GM21737 (cell line): ENCODE results near the gene IFNA2.
"Not testable (repeated sequence)": the region's sequence is repeated elsewhere in the genome, so short reads cannot be mapped to it uniquely, and the experiment has no call there.

Source experiments
- ATAC-seq: cut with Tn5 transposase; IDR thresholded peaks from one replicate; pipeline ENCODE4 v1.9.1; 2021; ENCODE audit warnings: mild to moderate bottlenecking, moderate library complexity; ENCODE audit not compliant: unreplicated experiment

Gene IFNA2

DNA sequence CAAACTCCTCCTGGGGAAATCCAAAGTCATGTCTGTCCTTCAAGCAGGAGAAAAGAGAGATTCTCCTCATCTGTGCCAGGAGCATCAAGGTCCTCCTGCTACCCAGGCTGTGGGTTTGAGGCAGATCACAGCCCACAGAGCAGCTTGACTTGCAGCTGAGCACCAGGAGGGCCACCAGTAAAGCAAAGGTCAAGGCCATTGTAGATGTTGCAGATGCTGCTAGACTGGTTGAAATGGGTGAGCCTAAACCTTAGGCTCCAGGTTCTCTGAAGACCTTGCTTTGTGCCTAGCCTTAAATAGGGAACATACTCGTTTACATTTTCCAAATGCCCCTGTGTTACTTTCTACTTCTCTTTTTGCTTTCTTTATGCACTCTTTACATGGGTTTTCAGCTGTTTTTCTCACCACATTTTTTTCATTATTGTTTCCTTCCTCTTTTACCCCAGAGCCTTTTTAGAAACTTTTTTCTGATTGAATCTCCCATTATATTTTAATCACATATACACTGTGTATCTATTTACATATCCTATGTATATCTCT is at the start of gene IFNA2:
TSS of gene IFNA2 (minus strand) at position 268 of the 540 bp plus-strand sequence. CDS start at position 199, 69 bp downstream.
- ATAC-seq = no peak

DNA sequence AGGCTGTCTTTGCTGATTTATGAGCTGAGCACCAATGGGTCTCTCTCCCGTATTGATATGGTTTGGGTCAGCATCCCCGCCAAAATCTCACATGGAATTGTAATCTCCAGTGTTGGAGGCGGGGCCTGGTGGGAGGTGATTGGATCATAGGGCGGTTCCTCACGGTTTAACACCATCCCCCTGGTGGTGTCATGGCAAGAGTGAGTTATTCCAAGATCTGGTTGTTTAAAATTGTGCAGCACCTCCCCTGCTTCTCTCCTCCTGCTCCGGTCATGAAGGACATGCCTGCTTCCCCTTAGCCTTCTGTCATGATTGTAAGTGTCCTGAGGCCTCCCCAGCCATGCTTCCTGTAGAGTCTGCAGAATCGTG is 49.8 kb upstream of the IFNA2 start:
- ATAC-seq = not testable (repeated sequence)

DNA sequence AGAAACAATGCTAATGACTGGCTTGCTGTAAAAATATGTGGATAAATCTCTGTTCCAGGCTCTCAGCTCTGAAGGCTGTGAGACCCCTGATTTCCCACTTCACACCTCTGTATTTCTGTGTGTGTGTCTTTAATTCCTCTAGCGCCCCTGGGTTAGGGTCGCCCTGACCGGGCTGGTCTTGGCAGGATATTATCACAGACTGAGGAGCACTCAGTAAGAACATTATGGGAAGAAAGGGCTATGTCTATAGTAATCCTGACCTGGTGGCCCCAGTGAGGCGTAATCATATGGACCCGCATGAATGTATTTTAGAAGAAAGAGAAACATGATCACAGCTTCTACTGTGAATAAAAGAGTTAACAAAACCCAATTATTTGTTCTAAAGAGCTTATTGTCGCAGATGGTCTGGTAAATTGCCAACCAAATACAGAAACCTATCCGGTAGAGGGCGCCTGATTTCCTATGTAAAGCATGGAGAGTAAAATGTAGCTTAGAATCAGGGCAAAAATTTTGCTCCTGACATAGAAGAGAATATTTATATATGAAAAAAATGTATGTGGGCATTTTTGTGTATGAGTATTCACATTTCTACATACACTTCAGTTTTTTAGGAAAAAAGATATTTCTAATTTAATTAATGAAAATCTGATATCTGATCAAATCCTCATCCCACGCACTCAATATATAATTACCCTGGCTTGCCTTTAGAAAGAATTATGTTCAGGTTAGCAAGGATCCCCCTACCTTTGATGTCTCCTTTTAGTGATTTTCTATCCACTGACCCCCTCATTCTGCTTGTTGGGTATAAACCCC is 49.2 kb upstream of the IFNA2 start:
- ATAC-seq = no peak

DNA sequence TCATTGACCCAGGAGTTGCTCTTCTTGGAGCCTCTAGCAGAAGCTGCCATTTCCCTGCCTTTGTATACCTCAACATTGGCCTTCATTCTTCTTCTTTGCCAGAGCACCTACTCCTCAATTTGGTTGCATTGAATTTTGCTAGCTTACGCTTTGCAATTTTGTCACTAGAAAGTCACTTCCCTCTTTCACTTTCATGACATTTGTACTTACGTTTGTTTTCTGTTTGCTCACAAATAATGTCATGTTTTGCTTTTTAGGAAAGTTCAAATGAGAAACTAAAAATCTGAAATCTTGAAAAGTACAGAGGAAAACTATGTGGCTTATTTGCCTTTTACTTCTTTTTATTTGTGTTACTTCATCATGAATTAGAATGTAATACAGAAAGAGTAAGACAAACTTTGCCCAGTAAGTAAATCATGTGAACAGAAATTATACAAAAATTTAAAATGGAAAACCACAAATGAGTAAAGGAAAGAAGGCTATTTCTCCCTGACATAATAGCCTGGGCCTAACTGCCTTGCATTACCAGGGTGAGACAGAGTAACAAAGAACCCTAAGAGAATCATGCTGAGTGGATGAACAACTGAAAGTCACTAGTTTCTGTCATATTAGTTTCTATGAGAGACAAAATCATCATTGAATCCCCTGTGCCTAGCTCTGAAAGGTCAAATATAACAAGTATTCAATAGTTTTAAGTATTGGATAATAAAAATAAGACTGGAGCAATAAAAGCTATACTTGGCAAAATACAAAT is 47.7 kb upstream of the IFNA2 start:
- ATAC-seq = peak; percentile 58

DNA sequence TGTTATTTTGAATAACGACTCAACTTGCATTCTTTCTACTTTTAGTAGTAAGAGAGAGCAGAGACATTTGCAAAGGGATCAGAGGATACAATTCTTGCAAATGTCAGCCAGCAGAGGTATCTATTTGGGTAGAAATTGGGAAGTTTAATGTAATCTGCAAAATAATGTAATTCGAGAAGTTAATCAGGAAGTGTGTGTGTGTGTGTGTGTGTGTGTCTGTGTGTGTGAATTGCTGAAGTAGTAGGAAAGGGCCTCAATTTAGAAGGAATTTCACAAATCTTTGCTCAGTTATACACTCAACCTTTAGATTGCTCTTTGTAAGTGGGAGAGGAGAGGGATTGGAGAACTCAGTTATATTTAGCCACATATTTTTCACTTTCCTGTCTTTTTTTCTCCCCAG is 44.0 kb upstream of the IFNA2 start:
- ATAC-seq = no peak

DNA sequence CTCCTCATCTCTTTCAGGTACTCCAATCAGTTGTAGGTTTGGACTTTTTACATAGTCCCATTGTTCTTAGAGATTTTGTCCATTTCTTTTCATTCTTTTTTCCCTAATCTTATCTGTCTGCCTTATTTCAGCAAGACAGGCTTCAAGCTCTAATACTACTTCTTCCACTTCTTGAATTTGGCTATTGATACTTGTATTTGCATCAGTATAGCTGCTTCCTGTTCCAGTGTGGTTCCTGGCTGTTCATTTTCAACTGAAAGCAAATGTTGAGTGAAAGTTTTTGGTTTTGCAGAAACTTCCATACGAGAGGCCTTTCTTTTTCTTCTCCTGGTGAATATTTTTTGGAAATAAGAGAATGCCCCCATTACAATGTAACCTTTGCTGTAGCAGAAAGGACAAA is 43.0 kb upstream of the IFNA2 start:
- no peak for ATAC-seq

DNA sequence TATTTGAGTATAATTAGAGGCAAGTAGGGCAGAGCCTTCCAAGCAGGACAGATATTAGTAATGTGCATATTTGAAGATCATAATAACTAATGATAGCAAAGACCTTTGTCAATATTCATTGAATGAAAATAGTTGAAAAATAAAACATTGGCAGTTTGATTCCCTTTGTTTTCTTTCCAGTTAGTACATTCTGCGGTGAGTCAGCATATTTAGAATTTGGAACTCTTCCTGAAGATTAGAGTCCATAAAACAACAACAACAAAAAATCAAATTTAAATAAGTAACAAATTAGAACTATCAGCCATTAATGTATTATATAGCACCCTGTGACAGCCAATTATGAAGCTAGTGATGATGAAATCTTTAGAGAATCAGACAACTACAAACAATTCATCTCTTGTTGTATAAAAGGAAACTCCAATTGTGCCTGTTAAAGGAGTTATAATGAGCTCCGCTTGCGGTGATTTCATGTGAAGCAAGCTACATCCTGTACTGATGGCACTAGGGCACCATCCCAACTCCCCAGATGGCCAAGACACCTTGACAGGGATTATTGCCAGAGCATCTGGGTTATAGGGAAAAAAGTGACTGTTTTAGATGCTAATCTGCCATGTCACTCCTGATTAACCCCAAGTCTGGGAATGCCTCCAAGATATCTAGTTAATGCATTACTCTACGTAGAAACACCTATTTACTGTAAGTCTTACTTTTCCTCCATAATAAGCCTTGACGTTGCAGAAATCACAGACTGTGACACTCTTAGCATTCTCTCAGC is 30.5 kb upstream of the IFNA2 start:
- no peak for ATAC-seq

DNA sequence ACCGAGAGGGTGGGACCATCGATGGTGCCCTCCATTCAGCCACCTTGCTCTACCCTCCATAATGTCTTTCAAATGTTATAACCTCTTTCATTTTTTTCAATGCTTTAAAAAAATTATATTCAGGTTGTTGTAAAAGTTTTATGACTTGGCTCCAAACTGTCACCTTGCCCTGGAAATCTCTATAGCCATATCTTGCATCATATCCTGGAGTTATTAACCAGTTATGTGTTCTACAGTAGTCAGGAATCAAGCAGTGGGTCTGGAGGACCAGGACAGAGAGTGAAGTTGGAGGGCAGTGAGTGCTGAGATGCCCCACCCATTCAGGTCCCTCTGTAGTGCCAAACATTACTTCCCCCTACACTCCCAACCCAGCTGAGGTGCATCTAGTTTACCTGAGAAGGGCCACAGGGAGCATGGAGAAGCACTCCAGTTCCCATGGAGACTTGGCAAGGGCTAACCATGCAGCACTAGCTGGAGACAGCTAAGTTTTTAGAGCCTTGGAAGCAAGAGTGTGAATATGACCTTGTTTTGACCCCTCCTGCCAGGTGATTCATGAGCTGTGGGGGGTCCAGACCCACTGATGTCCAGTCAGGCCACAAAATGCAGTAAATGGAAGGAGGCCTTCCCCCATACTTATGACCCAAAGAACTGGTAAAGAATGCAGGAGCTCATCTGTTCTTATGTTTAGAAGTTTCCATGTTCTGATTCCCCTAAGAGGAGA is 29.2 kb upstream of the IFNA2 start:
- ATAC-seq = no peak

DNA sequence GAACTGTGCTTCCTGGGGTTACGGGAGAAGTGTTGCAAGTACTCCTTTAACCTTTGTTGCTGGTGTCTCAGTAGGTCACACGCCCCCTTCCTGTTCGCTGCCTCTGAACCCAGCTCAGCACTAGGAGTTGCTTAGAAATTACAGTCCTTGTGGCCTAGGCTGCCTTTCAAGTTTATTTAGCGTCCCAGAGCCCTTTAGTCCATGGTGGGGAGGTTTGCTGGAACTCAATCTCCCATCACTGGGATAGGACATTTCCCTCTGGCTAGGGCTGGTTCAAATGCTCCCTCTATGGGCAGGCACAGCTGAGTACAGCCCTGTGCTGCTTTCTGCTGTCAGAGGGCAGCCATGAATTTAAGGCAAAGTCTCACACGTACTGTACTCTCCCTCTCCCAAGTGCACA is 28.4 kb upstream of the IFNA2 start:
- no peak for ATAC-seq

DNA sequence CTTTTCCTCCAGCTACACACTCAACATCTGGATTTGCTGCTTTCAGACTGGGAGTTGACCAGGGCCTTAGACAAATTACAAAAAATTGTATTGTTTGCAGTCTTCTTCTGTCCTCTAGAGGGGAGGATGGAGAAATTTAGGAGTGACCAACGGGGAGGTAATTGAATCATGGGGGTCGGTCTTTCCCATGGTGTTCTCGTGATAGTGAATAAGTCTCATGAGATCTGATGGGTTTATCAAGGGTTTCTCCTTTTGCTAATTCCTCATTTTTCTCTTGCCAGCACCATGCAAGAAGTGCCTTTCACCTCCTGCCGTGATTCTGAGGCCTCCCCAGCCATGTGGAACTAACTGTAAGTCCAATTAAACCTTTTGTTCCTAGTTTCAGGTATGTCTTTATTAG is 28.0 kb upstream of the IFNA2 start:
- no peak for ATAC-seq

DNA sequence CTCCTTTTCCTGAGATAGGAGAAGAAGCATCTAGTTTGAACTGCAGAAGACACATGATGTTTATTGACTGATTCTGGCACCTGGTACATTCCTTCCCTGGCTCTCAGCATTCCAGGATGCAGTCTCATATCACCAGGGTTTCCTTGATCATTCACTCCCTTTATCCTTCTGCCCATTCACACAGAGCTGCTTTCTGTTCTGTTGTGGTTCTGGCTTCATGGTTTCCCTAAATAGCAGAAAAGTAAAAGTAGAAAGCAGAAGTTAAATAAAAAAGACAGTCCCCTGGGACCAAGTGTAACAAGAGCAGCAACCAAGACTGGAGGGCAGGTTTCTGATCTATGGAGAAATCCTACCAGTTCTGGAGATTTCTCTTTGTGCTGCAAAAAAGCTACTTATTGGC is 26.9 kb upstream of the IFNA2 start:
- peak; percentile 69 for ATAC-seq

DNA sequence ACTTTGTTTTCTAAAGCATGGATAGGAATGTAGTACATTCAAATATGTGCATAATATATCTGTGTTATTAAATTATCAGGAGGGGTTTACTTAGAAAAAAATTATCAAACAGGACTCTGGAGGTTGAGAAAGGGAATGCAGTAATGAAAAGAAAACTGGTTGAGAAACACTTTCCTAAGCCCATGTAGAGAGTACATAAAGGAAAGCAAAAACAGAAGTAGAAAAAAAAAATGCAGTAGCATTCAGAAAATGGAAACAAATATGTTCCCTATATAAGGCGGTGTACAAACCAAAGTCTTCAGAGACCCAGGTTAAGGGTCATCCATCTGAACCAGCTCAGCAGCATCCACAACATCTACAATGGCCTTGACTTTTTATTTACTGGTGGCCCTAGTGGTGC is 23.6 kb upstream of the IFNA2 start, which contains the start of gene IFNA8:
TSS of gene IFNA8 (plus strand) at position 301 of the 400 bp plus-strand sequence. CDS start at position 361, 60 bp downstream.
- no peak for ATAC-seq

DNA sequence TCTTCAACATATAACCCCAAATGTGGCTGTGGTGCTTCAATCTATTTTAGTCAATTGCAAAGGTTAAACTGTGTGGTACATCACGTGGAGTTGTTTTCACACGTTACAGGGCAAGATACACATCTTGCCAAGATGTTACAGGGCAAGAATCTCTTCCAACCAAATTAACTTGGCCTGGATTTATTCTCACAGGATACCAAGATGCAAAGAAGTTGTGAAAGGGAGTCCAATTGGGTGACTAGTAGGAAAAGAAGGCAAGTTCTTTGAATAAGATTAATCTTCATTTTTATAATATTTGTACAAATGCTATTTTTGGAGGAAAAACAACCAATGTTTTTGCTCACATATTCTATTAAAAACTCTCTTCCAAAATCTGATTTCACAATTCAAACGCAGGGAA is 18.9 kb upstream of the IFNA2 start:
- no peak for ATAC-seq

DNA sequence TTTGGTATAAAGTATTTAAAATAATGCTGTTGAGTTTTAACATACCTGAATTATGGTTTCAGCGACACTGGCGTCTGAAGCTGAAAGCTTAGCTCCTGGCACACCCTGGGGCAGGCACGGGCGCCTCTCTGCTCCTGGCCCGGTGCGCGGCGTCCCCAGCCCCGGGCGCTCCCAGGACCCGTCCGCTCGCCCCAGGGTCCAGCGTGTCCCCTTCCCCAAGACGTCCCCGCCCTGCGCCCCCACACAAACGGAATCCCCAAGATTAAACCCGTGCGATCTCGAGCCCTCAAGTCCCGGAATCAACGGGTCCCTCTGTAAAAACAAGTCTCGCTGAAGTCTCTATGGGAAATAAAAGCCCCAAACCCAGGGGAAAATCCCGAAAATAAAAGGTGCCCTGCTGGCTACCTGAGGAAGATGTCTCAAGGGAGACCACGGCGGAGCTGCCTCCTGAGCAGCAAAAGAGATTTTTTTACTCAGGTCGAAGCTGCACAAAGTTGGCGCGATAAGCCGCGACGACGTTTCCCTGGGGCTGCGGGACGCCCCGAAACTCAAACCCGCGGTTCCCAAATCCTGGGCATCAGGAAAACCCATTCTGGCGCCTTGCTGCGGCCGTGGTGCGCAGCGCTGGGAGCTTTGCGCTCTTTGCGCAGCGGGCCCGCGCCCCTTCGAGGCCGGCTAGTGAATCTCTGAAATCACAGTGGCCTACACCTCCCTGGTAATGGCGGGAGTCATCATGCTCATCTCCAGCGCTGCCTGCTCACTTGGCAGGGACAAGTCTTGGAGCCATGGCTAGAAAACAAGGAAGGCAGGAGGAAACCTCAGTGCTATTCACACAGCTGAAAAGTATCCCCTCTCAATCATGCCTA is 17.4 kb upstream of the IFNA2 start:
- no peak for ATAC-seq

DNA sequence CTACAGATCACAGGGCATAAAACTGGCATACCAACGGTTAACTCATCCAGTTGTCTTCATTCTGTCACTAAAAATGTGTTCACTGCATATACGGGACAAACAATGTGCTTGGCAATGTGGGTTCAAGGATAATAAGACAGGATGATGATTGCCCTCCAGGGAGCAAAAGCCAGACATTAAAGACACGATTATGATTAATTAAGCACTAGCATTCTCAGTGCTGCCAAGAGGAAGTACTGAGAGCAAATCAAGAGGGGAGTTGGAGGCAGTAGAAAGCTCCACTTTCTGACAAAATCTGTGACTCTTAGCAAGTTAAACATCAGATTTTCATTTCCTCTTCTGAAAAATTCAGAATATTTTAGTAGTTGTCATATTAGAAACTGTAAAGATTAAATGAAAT is 14.8 kb upstream of the IFNA2 start:
- ATAC-seq = no peak

DNA sequence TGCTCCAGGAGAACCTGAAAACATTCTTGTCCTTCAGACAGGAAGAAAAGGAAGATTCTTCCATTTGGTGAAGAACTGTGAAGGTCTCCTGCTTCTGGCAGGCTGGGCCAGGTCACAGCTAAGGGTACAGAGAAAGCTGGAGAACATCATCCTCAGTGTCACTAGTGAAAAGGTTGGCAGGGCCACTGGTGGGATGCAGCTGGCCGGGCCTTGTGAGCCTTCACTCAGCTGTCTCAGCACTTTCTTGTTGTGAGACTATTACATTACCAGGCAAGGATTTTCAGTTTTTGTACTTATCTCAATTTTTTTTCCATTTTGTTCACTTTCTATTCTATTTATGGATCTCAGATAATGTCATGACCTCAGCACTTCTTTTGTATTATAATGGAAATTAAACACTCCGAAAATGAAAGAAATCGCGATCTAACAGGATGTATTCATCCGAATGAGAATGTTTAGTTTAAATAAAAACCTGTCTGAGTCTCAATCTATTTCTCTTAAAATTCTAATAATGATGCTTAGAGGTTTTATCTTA is 13.8 kb upstream of the IFNA2 start:
- no peak for ATAC-seq

DNA sequence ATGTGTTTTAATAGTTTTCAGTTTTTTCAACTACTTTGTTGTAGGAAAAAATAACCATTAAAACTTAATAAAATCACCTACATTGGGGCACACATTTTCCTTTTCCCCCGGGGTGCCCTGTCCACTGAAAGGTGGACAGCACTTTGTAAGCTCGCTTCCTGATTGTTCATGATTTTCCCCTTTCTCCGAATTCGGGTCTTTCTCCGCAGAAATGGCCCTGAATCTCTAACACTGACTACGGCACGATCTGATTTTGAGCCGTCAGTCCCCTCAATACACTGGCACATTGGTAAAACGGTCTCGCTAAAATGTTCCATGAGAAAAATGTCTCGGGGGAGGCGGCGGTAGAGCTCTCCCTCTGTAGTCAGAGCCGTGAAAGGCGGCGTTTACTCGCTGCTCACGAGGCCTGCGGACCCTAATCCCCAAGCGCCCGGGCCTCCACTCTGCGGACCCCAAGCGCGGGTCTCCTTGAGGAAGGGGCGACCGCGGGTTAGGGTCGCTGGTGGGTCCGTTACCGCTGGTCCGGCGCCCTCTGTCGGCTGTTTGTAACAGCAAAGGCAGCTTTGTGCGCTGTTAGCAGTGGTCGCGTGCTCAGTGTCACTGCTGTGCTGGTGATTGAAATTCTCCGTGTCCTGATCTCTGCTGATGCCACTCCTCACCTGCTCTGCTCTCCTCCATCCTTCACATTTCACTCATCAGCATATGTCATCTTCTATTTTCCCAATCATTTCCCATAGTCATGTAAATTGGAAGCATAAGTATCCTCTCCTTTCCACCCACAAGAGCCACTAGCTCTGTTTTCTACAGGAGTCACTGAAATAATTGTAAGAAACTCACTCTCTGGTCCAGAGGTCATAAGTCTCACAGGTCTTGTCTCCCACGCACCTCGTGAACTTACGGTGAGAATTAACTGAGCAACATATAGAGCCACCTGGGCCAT is 10.8 kb upstream of the IFNA2 start:
- ATAC-seq = peak; percentile 78

DNA sequence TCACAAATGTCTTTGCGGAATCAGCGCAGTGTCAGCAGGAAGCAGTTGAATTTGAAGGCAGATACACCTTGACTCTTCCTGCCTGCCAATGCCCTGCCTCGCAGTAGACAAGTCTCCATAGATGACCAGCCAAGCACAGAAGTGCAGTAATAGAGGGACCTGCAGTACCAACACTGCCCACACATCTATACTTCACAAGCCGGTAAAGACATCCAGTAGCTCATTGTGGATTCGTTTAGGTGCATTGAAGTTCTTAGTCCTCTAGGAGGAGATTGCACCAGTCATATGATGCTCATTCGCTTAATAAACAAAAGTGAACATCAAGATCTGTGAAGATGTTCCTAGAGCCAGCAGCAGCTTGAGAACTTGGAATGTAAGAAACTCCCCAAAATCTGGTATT is 7.1 kb upstream of the IFNA2 start:
- ATAC-seq = peak; percentile 80
